Measurements from ENCODE around the gene CACNG4. TPM values are rescaled to one million over a fixed set of nuclear protein-coding genes. Genes with fewer than 3 reads are reported as not detected.

Gene CACNG4
- total and polyA plus RNA-seq, 11 donors = 0.08 to 0.88 (median 0.33) TPM; not detected in 8

DNA sequence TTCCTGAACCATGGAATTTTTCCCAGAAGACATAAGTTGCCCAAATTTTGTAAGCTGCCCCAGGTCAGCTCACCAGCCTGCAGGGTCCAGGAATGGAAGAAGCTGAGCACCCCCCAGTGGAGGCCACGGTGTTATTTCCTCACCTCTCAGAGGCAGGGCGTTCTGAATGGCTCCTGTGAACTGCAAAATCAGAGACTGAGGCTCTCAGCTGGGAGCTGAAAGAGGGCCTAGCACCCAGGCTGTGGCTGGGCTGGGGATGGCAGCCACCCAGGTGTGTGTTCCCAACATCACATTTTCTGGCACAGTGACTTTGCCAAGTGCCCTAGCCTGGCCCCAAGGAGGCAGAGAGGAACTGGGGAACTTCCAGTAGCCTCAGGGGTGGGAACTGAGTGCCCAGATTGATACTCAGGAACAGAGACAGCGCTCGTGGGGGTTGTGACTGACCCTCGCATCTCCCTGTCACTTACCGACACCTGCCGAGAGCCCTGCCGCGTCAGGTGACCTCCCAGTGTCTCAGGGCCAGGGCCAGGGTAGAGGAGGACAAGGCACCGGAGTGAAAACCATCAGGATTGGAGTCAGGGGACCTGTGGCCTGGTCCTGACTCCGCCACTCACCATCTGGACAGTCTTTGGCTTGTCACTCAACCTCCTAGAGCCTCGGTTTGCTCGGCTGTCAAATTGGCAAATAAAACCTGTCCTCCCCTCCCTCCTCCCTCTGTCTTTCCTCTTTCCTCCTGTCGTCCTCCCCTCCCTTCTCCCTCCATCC lies 11.3 kb downstream of the CACNG4 start:
- Histone ChIP-seq H3K4me1 (peaks cover 0 to 34% (median 6%) of the 10 kb centered on the region in 12 donors), H3K36me3 (no peaks in the 10 kb centered on the region), H3K4me3 (no peak overlapping the region), H3K27ac (no peak overlapping the region), H3K27me3 (peaks cover 0 to 24% (median 0%) of the 10 kb centered on the region in 9 donors), H3K9me3 (no peaks in the 10 kb centered on the region)
- intact Hi-C loops (cut with DNase I) = loop anchor here in 2 of 10 donors (10.0 kb wide), 1 partner anchor 251 kb away; no protein-coding TSS in a partner anchor
- TF ChIP-seq, protein P1, sequence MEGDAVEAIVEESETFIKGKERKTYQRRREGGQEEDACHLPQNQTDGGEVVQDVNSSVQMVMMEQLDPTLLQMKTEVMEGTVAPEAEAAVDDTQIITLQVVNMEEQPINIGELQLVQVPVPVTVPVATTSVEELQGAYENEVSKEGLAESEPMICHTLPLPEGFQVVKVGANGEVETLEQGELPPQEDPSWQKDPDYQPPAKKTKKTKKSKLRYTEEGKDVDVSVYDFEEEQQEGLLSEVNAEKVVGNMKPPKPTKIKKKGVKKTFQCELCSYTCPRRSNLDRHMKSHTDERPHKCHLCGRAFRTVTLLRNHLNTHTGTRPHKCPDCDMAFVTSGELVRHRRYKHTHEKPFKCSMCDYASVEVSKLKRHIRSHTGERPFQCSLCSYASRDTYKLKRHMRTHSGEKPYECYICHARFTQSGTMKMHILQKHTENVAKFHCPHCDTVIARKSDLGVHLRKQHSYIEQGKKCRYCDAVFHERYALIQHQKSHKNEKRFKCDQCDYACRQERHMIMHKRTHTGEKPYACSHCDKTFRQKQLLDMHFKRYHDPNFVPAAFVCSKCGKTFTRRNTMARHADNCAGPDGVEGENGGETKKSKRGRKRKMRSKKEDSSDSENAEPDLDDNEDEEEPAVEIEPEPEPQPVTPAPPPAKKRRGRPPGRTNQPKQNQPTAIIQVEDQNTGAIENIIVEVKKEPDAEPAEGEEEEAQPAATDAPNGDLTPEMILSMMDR (IDR thresholded peaks at IDR 0.05) = peak in 6 of 12 donors; percentile 6 to 27 (median 12)
- TF ChIP-seq POLR2A (IDR thresholded peaks at IDR 0.05) = no peak
- WGBS, 4 donors = 38 to 45% (median 43%) methylated on average over 7 to 14 of the region's 14 CpGs
- DNase-seq (peak in 3 of 5 donors; percentile 24 to 46 (median 38)), ATAC-seq (peak in 3 of 4 donors; percentile 27 to 41 (median 31))

DNA sequence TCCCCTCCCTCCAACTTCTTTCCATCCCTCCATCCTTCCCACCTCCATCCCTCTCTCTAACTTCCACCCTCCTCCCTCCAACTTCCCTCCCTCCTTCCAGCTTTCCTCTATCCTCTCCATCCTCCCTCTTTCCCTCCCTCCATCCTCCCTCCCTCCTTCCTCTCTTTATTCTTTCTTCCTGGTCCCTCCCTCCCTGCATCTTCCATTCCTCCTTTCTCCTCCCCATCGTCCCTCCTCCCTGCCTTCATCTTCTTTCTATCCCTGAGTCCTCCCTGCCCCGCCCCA lies 11.8 kb downstream of the CACNG4 start:
- 56 to 66% (median 59%) methylated on average over 2 of the region's 2 CpGs for WGBS, 4 donors
- DNase-seq = no peak
- no peaks in the 10 kb centered on the region for H3K9me3 ChIP-seq
- H3K27ac ChIP-seq = no peak overlapping the region
- H3K27me3 ChIP-seq = peaks cover 0 to 18% (median 0%) of the 10 kb centered on the region in 9 donors
- TF ChIP-seq, protein P1 (IDR thresholded peaks at IDR 0.05) = no peak
- no peak for TF ChIP-seq POLR2A (IDR thresholded peaks at IDR 0.05)
- intact Hi-C loops (cut with DNase I) = loop anchor here in 2 of 10 donors (10.0 kb wide), 1 partner anchor 252 kb away; no protein-coding TSS in a partner anchor
- no peak for ATAC-seq
- H3K4me3 ChIP-seq = no peak overlapping the region
- peaks cover 0 to 34% (median 6%) of the 10 kb centered on the region in 12 donors for H3K4me1 ChIP-seq
- no peaks in the 10 kb centered on the region for H3K36me3 ChIP-seq

DNA sequence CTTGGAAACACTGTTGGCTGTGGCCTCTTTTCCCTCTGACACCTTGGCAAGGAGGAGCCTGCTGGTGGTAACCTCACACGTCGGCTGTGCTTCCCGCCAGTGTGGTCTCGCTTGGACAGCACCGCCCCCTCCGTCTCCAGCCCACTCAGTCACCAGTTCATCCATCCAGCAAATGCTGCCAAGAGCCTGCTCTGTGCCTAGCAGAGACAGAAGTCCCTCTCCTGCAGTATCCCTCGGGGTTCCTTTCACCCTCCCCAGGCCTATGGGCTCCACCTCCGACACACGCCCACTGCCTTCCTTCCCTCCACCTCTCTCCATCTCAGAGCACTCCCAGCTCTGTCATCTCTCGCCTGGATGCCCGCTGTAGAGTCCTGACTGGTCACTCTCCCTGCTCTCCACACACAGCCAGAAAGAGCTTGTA lies 12.3 kb downstream of the CACNG4 start:
- peak in 2 of 4 donors; percentile 7 to 24 for ATAC-seq
- no peak overlapping the region for H3K4me3 ChIP-seq
- TF ChIP-seq, protein P1 (IDR thresholded peaks at IDR 0.05) = no peak
- no peak for TF ChIP-seq POLR2A (IDR thresholded peaks at IDR 0.05)
- H3K4me1 ChIP-seq = peaks cover 0 to 34% (median 6%) of the 10 kb centered on the region in 12 donors
- peaks cover 0 to 14% (median 0%) of the 10 kb centered on the region in 9 donors for H3K27me3 ChIP-seq
- no peaks in the 10 kb centered on the region for H3K36me3 ChIP-seq
- no peaks in the 10 kb centered on the region for H3K9me3 ChIP-seq
- intact Hi-C loops (cut with DNase I) = loop anchor here in 2 of 10 donors (10.0 kb wide), 1 partner anchor 252 kb away; no protein-coding TSS in a partner anchor
- H3K27ac ChIP-seq = no peak overlapping the region
- WGBS, 4 donors = 10 to 15% (median 12%) methylated on average over 11 of the region's 11 CpGs
- peak in 1 of 5 donors; percentile 43 for DNase-seq

DNA sequence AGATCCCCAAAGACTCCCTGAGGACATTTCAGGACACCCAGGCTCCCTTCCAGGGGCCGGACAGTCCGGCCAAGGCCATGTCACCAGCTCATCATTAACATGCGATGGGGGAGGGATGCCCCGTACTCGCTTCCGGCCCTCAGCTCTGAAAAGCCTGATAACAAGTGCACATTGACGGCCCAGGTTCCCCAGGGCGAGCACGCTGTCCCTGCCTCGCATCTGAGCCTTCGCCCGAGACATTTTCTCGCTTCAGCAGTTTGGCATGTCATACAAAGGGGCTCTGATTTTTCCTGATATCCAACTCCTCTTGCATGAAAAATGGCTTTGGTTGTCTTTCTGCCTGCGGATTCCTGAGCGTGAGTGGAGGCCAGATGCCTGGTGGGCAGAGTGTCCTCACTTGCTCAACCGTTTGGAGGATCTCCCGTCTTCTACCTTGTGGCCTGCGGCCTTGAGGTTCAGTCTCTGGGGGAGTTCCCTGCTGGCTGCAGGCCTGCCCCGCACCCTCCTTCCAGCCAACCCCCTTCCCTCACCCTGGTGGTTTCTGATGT lies 14.1 kb downstream of the CACNG4 start:
- H3K4me3 ChIP-seq = no peak overlapping the region
- DNase-seq = peak; percentile 72 to 88 (median 83)
- peak overlapping the region in 6 of 12 donors; percentile 13 to 65 (median 34) for H3K27ac ChIP-seq
- peaks cover 0 to 34% (median 6%) of the 10 kb centered on the region in 12 donors for H3K4me1 ChIP-seq
- H3K36me3 ChIP-seq = no peaks in the 10 kb centered on the region
- TF ChIP-seq, protein P1 (IDR thresholded peaks at IDR 0.05) = no peak
- TF ChIP-seq POLR2A (IDR thresholded peaks at IDR 0.05) = no peak
- intact Hi-C loops (cut with DNase I) = loop anchor here in 2 of 10 donors (10.0 kb wide), 1 partner anchor 254 kb away; no protein-coding TSS in a partner anchor
- WGBS, 4 donors = 22 to 41% (median 29%) methylated on average over 13 to 19 of the region's 19 CpGs
- H3K9me3 ChIP-seq = no peaks in the 10 kb centered on the region
- H3K27me3 ChIP-seq = peaks cover 0 to 15% (median under 1%) of the 10 kb centered on the region in 9 donors
- ATAC-seq = peak; percentile 95 to 97 (median 97)

Data from heart left ventricle (tissue), 16 donors.